ENCODE results near the gene IL17B. TPM values are rescaled to one million over a fixed set of nuclear protein-coding genes. Genes with fewer than 3 reads are reported as not detected.

Gene IL17B
- total and polyA plus RNA-seq, 2 of the 13 experiments (the other 11 are each of a cell fraction or from before 2014, with no cell fraction given), result 0.29 to 2.6 TPM

DNA sequence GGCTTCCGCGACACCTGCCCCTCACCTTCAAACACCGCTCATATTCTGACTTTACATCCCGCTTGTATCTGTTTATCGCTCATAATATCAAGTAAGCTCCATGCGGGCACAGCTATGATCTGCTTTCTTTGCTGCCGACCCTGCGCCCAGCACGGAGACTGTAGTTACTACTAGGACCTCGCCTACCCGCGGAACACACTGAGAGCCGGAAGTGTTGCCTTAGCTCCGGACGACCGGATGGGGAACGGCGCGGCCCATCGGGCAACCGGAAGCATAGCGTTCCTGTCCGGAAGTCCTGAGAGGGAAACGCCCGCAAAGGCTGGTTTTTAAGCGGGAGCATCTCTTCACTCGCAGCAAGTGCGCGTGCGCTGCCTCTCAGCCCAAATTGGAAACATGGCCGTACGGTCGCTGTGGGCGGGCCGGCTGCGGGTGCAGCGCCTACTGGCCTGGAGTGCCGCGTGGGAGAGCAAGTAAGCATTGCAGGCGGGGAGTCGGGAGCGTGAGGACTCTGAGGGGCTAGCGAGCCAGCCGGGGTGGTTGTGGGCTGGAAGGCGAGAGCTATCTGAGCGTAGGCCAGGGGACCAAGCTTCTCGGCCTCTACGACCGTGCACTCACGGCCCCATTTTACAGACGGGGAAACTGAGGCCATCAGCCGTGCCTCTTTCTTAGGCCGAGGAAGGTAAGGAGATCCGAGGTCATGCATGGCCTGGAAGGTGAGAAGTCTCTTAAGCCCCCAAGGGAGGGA lies 33.8 kb downstream of the IL17B start, which contains the start of gene GRPEL2 (continued):
- peak; percentile 94 for TF ChIP-seq ZSCAN21 (CRISPR knock-in tag; IDR thresholded peaks at IDR 0.05; ENCODE audit: borderline replicate concordance)
- peak; percentile 99 for TF ChIP-seq KAT8 (CRISPR knock-in tag; IDR thresholded peaks at IDR 0.05)
- no peak for TF ChIP-seq HOXA9 (CRISPR knock-in tag; IDR thresholded peaks at IDR 0.05; ENCODE audit: borderline replicate concordance)
- peak; percentile 64; the same call in 1 of the 2 replicates for TF ChIP-seq KLF11 (CRISPR knock-in tag; IDR thresholded peaks at IDR 0.05)
- TF ChIP-seq HNRNPL (IDR thresholded peaks at IDR 0.05; ENCODE audit: low read depth, low read length), result peak; percentile 44; the same call in 1 of the 2 replicates
- TF ChIP-seq ZNF569 (CRISPR knock-in tag; IDR thresholded peaks at IDR 0.05; ENCODE audit: borderline replicate concordance), result 0 out of 2 replicates have a peak, but pooled peaks have one; percentile 78
- no peak for TF ChIP-seq CCAR2 (optimal IDR thresholded peaks at IDR 0.05; ENCODE audit: low read depth, low read length)
- TF ChIP-seq MAZ (IDR thresholded peaks at IDR 0.05; ENCODE audit: borderline replicate concordance, low read depth, low read length), result no peak
- TF ChIP-seq MAZ (CRISPR knock-in tag; IDR thresholded peaks at IDR 0.05; ENCODE audit: low read depth), result peak; percentile 33; the same call in 1 of the 2 replicates
- TF ChIP-seq ZNF589 (CRISPR knock-in tag; conservative IDR thresholded peaks at IDR 0.05), result 0 out of 2 replicates have a peak, but pooled peaks have one; percentile 85
- no peak for TF ChIP-seq MAFG (CRISPR knock-in tag; IDR thresholded peaks at IDR 0.05)
- no peak for TF ChIP-seq SSRP1 (CRISPR knock-in tag; IDR thresholded peaks at IDR 0.05)
- TF ChIP-seq, protein P1, sequence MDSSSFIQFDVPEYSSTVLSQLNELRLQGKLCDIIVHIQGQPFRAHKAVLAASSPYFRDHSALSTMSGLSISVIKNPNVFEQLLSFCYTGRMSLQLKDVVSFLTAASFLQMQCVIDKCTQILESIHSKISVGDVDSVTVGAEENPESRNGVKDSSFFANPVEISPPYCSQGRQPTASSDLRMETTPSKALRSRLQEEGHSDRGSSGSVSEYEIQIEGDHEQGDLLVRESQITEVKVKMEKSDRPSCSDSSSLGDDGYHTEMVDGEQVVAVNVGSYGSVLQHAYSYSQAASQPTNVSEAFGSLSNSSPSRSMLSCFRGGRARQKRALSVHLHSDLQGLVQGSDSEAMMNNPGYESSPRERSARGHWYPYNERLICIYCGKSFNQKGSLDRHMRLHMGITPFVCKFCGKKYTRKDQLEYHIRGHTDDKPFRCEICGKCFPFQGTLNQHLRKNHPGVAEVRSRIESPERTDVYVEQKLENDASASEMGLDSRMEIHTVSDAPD (CRISPR knock-in tag; IDR thresholded peaks at IDR 0.05), result peak; percentile 61; the same call in 1 of the 2 replicates
- no peak for TF ChIP-seq HHEX (CRISPR knock-in tag; IDR thresholded peaks at IDR 0.05)
- no peak for TF ChIP-seq ZNF24 (IDR thresholded peaks at IDR 0.05)
- peak; percentile 63; the same call in 1 of the 2 replicates for TF ChIP-seq ZNF230 (CRISPR knock-in tag; IDR thresholded peaks at IDR 0.05)
- TF ChIP-seq TEAD3 (CRISPR knock-in tag; optimal IDR thresholded peaks at IDR 0.05; ENCODE audit: borderline replicate concordance), result no peak
- peak; percentile 53; the same call in 1 of the 2 replicates for TF ChIP-seq MEIS1 (CRISPR knock-in tag; IDR thresholded peaks at IDR 0.05; ENCODE audit: borderline replicate concordance)
- no peak for TF ChIP-seq ZNF326 (CRISPR knock-in tag; IDR thresholded peaks at IDR 0.05; ENCODE audit: borderline replicate concordance)
- TF ChIP-seq ZNF235 (CRISPR knock-in tag; IDR thresholded peaks at IDR 0.05; ENCODE audit: borderline replicate concordance), result no peak
- no peak for TF ChIP-seq ZNF674 (CRISPR knock-in tag; IDR thresholded peaks at IDR 0.05; ENCODE audit: low read depth)
- TF ChIP-seq, protein P2, sequence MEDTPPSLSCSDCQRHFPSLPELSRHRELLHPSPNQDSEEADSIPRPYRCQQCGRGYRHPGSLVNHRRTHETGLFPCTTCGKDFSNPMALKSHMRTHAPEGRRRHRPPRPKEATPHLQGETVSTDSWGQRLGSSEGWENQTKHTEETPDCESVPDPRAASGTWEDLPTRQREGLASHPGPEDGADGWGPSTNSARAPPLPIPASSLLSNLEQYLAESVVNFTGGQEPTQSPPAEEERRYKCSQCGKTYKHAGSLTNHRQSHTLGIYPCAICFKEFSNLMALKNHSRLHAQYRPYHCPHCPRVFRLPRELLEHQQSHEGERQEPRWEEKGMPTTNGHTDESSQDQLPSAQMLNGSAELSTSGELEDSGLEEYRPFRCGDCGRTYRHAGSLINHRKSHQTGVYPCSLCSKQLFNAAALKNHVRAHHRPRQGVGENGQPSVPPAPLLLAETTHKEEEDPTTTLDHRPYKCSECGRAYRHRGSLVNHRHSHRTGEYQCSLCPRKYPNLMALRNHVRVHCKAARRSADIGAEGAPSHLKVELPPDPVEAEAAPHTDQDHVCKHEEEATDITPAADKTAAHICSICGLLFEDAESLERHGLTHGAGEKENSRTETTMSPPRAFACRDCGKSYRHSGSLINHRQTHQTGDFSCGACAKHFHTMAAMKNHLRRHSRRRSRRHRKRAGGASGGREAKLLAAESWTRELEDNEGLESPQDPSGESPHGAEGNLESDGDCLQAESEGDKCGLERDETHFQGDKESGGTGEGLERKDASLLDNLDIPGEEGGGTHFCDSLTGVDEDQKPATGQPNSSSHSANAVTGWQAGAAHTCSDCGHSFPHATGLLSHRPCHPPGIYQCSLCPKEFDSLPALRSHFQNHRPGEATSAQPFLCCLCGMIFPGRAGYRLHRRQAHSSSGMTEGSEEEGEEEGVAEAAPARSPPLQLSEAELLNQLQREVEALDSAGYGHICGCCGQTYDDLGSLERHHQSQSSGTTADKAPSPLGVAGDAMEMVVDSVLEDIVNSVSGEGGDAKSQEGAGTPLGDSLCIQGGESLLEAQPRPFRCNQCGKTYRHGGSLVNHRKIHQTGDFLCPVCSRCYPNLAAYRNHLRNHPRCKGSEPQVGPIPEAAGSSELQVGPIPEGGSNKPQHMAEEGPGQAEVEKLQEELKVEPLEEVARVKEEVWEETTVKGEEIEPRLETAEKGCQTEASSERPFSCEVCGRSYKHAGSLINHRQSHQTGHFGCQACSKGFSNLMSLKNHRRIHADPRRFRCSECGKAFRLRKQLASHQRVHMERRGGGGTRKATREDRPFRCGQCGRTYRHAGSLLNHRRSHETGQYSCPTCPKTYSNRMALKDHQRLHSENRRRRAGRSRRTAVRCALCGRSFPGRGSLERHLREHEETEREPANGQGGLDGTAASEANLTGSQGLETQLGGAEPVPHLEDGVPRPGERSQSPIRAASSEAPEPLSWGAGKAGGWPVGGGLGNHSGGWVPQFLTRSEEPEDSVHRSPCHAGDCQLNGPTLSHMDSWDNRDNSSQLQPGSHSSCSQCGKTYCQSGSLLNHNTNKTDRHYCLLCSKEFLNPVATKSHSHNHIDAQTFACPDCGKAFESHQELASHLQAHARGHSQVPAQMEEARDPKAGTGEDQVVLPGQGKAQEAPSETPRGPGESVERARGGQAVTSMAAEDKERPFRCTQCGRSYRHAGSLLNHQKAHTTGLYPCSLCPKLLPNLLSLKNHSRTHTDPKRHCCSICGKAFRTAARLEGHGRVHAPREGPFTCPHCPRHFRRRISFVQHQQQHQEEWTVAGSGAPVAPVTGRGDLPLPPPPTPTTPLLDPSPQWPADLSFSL (CRISPR knock-in tag; IDR thresholded peaks at IDR 0.05), result no peak
